HUDEP-2 (cell line): ENCODE measurements around the gene SELPLG.

Experiments used
- DNase-seq, 76 experiments: peaks; one replicate each; lab custom pipeline; 2025; ENCODE audit not compliant: unreplicated experiment in 76 of 76; lab: John Stamatoyannopoulos, UW

SELPLG gene

GRCh38 chr12:108640802-108641445 is 7.2 kb upstream of the SELPLG start:
- DNase-seq, result peak in 74 of 76 experiments; percentile 17 to 90 (median 82)

GRCh38 chr12:108638997-108639822 is 5.5 kb upstream of the SELPLG start:
- no peak for DNase-seq

GRCh38 chr12:108638141-108638827 is 4.6 kb upstream of the SELPLG start:
- DNase-seq, result no peak

GRCh38 chr12:108637222-108637971 is 3.7 kb upstream of the SELPLG start:
- DNase-seq, result no peak

- no peak for DNase-seq
Observed at GRCh38 chr12:108635997-108636808, 2.5 kb upstream of the SELPLG start.

GRCh38 chr12:108635201-108635996 is 1.7 kb upstream of the SELPLG start:
- DNase-seq, result peak in 1 of 76 experiments; percentile 23

- DNase-seq, result peak in 74 of 76 experiments; percentile 20 to 89 (median 69)
Observed at GRCh38 chr12:108634341-108634751, 652 bp upstream of the SELPLG start.

- no peak for DNase-seq
Observed at GRCh38 chr12:108633081-108633533, 587 bp downstream of the SELPLG start.

GRCh38 chr12:108631261-108631660 is 2.4 kb downstream of the SELPLG start:
- DNase-seq, result peak in 2 of 76 experiments; percentile 32 to 33

- peak in 48 of 76 experiments; percentile 4 to 59 (median 32) for DNase-seq
Observed at GRCh38 chr12:108630481-108631207, 3.0 kb downstream of the SELPLG start.

- peak in 74 of 76 experiments; percentile 43 to 90 (median 78) for DNase-seq
Observed at GRCh38 chr12:108629824-108630476, 3.7 kb downstream of the SELPLG start.

GRCh38 chr12:108629151-108629550 is 4.5 kb downstream of the SELPLG start:
- DNase-seq, result peak in 10 of 76 experiments; percentile 9 to 47 (median 30)

GRCh38 chr12:108627134-108627920 is 6.4 kb downstream of the SELPLG start:
- DNase-seq, result no peak

GRCh38 chr12:108625228-108625627 is 8.5 kb downstream of the SELPLG start:
- DNase-seq, result no peak

- no peak for DNase-seq
Observed at GRCh38 chr12:108623577-108623976, 10.1 kb downstream of the SELPLG start.

- DNase-seq, result no peak
Observed at GRCh38 chr12:108622921-108623514, 10.7 kb downstream of the SELPLG start.
